ENCODE measurements around the gene BPIFB4. TPM values are rescaled to one million over a fixed set of nuclear protein-coding genes. Genes with fewer than 3 reads are reported as not detected.

BPIFB4 gene
- total and polyA plus RNA-seq, 9 of the 15 experiments (the other 6 are each of a cell fraction or from before 2014, with no cell fraction given): not detected

DNA sequence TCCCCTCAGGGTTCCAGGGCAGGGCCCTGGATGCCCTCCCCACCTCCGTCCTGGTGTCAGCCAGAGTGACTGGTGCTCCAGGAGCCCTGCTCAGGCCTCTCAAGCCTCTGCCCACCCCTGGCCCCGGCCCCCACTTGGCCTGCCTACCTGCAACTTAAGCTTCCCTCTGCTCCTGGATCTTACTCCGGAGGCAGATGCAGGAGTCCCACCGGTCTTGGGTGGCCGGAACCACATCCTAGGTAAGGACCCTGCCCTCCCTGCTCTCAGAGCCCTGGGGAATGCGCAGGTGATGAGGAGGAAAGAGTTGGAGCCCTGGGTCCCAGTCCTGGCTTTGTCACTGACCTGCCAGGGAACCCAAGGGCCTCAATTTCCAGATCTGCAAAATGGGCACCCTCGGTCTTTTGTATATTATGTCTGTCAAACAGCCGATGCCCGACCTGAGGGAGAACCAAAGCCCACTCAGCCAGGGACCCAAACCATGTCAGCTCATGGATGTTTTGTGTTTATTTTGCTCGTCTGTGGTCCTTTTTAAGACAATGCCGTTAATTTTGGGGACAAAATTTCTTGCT is 54.0 kb downstream of the BPIFB4 start (continued):
- no peak for TF ChIP-seq ASH1L (IDR thresholded peaks at IDR 0.05; ENCODE audit: borderline replicate concordance, low read depth, partially characterized antibody)

DNA sequence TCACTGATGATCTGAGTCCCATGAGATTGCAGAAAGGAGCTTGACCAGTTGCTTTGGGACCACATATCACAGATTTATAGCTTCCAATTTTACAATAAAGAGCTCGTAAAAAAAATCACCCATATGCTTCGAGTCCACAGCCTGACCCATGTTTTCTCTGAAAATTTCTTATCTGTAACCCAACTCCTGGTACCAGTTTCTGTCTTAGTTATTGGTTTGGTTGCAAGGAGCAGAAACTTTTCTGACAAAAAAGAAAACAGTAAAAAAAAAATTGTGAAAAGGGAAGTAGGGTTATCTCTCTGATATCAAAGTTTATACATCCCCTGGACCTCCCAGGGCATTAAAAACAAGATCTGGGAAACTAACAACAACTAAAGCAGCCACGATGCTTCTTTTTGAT is 57.8 kb downstream of the BPIFB4 start:
- DNase-seq (ENCODE audit: extremely low read depth in 1 of 4, low spot score in 3 of 4): no peak
- no peaks in the 10 kb centered on the region for H4K20me1 ChIP-seq (replicated peaks; ENCODE audit: control insufficient read depth, insufficient read depth, low read length)
- H3K79me2 ChIP-seq (ENCODE audit: control insufficient read depth, insufficient read depth, low read length): no peaks in the 10 kb centered on the region
- H3K36me3 ChIP-seq (ENCODE audit: control insufficient read depth, insufficient read depth, low read length): no peaks in the 10 kb centered on the region
- in situ Hi-C loops (cut with MboI): no loop called here
- POLR2A ChIA-PET: no interaction called here
- no peak overlapping the region for H2AFZ ChIP-seq (ENCODE audit: low read depth, low read length)
- intact Hi-C loops (cut with micrococcal nuclease): no loop called here
- H3K9ac ChIP-seq (ENCODE audit: insufficient read depth in 1 of 2, low read depth in 2 of 2, low read length in 2 of 2): no peak overlapping the region
- H3K4me2 ChIP-seq (ENCODE audit: insufficient read depth, low read length): no peak overlapping the region
- no peaks in the 10 kb centered on the region for H3K9me1 ChIP-seq (ENCODE audit: control insufficient read depth, insufficient read depth, low read length)
- no peak for FAIRE-seq
- H3K9me3 ChIP-seq (replicated peaks; ENCODE audit: control insufficient read depth, insufficient read depth, low read depth, low read length): no peaks in the 10 kb centered on the region
- TF ChIP-seq HLTF (IDR thresholded peaks at IDR 0.05) (no peak), NUFIP1 (IDR thresholded peaks at IDR 0.05; ENCODE audit: partially characterized antibody) (no peak), FUS (optimal IDR thresholded peaks at IDR 0.05; ENCODE audit: low read depth, low read length) (no peak), CHCHD3 (CRISPR knock-in tag; IDR thresholded peaks at IDR 0.05) (no peak), ZNF707 (CRISPR knock-in tag; conservative IDR thresholded peaks at IDR 0.05) (peak; percentile 70), CREM (IDR thresholded peaks at IDR 0.05; ENCODE audit: low read depth) (no peak)
- H3K27ac ChIP-seq (ENCODE audit: extremely low read depth, low read depth, low read length): no peak overlapping the region
- CTCF ChIA-PET (ENCODE audit: low intra/inter-chr PET ratio): interaction anchor here (0.6 kb wide), 1 partner anchor 163 kb away, joined by 4 read pairs; no protein-coding TSS in a partner anchor
- WGBS (ENCODE audit: insufficient coverage, low coverage, missing lambda C conversion rate): 0% methylated on average over 3 of the region's 3 CpGs
- H3K4me1 ChIP-seq (replicated peaks in 1 of 2; ENCODE audit: control insufficient read depth in 2 of 2, insufficient read depth in 2 of 2, low read length in 2 of 2): no peaks in the 10 kb centered on the region
- H3K4me3 ChIP-seq: no peak overlapping the region
- BruUV-seq (replicated peaks): no TSS peak
- peaks cover 3 to 15% of the 10 kb centered on the region in 2 experiments; a peak in 4 of 5 replicates for H3K27me3 ChIP-seq (ENCODE audit: control insufficient read depth in 2 of 2, insufficient read depth in 2 of 2, low read length in 2 of 2)
- ATAC-seq: no peak

Measured in K562 (cell line).